ENCODE results near the gene GTF2IRD1.

DNA sequence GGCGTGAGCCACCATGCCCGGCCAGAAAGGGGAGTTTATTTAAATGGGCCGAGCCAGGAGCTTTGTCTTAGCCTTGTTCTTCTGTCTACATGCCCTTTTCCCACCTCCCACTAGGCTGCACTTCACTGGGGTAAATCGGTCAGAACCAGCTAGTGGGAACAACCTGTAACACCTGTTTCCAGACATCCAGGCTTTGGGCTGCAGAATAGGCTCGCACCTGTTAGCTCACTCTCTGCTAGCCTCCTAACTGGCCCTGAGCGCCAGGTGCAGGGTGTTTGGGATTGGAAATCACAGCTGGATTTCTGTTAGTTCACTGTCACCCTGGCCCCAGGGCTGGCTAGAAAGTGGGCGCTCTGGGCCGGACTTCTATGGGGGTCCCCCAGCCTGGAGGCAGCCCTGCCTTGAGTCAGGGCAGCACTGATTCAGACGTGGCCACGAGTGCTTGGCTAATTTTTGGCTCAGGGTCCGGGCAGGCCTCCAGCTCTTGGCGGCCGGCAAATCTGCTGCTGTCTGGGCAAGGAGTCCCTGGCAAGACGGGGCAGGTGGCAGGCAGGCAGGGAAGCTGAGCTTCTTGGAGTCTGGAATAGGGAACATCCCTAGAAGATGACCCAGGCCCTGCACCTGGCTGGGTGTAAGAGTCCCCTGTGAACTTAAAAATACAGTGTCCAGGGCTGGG is 48.6 kb downstream of the GTF2IRD1 start:
- TF ChIP-seq ZNF274 (IDR thresholded peaks at IDR 0.05; ENCODE audit: low read depth, low read length): no peak
- TF ChIP-seq SUZ12 (IDR thresholded peaks at IDR 0.05; ENCODE audit: extremely low read depth, insufficient read depth, insufficient read length): no peak
